22Rv1 (cell line): Measurements from ENCODE around the gene AP2A2.

Experiments used
- ZFX ChIP-seq: fragments of 450-650 bp; IDR thresholded peaks from 2 replicates; pipeline ENCODE4 v1.6.1; 2017; ENCODE audit warnings: antibody characterized with exemption, borderline replicate concordance
- TF ChIP-seq, protein P1 (sequence below): fragments of 450-650 bp; IDR thresholded peaks from 2 replicates; pipeline ENCODE4 v1.5.1; 2017; ENCODE audit warnings: mild to moderate bottlenecking

DNA sequence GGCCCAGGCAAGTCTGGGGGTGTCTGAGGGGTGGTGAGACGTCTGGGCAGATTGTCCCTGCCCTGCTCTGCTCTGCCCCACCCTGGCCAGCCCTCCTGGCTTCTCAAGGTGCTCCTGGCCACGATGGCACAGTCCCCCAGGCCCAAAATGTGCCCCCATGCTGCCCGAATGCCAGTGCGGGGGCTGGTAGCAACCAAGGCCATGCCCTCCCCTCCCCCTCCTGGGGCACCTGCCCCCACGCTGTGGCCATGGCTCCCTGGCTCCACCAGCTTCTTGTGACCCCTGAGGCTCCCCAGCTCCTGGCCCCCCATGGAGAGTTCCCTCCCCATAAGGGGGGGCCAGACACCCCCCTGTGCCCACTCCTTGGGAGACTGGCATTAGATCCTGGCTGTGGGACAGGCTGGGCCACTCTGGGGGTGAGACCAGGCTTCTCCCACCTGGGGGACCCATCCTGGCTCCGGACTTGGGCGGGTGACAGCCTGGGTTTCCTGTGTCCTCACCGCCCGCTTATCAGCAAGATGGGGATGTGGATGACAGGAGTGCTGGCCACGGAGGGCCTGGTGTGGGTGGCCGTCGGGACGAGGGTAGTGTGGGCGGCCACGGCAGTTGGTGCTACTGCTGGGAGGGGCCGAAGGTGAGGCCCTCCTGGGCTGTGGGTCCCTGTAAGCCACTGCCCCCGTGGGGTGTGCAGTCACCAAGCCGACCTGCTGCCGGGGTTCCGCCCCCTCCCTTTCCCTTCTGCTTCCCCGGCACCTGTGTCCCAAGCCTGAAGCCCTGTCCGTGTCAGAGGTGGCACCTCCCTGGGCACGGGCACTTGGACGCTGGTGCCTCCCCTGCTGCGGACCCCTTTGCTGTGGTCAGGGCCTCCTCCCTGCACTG, 126.7 kb downstream of the AP2A2 start:
- TF ChIP-seq, protein P1, sequence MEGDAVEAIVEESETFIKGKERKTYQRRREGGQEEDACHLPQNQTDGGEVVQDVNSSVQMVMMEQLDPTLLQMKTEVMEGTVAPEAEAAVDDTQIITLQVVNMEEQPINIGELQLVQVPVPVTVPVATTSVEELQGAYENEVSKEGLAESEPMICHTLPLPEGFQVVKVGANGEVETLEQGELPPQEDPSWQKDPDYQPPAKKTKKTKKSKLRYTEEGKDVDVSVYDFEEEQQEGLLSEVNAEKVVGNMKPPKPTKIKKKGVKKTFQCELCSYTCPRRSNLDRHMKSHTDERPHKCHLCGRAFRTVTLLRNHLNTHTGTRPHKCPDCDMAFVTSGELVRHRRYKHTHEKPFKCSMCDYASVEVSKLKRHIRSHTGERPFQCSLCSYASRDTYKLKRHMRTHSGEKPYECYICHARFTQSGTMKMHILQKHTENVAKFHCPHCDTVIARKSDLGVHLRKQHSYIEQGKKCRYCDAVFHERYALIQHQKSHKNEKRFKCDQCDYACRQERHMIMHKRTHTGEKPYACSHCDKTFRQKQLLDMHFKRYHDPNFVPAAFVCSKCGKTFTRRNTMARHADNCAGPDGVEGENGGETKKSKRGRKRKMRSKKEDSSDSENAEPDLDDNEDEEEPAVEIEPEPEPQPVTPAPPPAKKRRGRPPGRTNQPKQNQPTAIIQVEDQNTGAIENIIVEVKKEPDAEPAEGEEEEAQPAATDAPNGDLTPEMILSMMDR, result no peak
- no peak for TF ChIP-seq ZFX
